Stimulated activated CD4-positive, alpha-beta T cell treated with anti-CD3 and anti-CD28 coated beads, TNF-alpha, amount 100 ng/mL, for 24 hours (primary cell): Measurements from ENCODE around the gene PPARGC1A.

ENCODE experiments used
- DNase-seq, 3 experiments: peaks; one replicate each; pipeline ENCODE4 v3.0.0-alpha.2; 2020; ENCODE audit warnings: low read depth in 3 of 3

The PPARGC1A gene

DNA sequence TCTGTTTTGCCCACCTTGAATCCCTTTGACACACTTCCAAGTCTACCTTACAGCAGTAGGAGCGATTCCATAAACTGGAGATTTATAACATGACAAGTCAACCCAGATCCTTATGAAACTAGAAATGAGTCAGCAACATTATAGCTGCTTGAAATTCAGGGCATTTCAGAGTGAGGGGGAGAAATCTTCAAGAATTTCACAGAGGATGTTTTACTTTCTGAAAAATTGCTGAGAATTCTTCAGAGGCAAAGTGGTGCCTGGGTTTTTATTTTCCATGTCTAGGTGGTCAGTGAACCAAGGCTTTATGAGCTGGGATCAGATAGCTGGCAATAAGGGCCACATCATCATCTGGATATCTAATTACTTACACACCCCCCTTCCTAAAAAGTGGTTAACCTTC, 119.8 kb downstream of the PPARGC1A start:
- DNase-seq, result no peak

DNA sequence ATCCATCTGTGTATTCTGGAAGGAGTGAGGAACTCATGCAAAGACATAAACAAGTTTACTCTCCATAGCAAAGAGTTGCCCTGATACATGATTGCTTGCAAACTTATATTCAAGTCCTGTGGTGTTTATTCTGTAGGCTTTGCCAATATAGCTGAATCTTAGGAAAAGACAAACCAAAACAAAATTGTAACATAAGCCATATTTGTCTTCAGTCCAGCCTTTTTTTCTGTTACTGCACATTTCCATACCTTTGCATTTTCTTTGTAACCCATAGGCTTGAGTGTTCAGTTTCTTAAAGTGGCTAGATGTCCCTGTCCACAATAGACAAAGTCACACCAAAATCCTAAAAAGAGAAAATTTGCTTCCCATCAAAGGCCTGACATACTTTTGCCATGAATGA, 120.4 kb downstream of the PPARGC1A start:
- DNase-seq, result no peak

DNA sequence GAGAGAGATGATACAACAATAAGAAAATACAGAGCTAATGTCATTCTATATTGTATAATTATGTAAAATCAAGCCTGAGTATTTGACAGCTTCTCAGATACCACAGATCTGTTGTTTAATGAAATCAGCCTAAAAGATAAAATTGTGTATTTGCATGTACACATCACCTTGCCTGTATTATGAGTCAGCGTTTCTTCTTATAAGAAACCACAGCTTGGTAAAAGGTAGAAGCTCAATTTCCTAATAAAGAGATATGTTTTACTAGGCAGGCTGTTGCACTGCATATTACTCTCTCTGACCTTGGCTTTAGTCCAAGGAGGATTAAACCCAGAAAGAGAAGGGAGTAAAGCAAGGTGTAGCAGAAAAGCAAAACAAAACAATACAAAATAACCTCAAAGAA, 121.3 kb downstream of the PPARGC1A start:
- DNase-seq, result no peak

DNA sequence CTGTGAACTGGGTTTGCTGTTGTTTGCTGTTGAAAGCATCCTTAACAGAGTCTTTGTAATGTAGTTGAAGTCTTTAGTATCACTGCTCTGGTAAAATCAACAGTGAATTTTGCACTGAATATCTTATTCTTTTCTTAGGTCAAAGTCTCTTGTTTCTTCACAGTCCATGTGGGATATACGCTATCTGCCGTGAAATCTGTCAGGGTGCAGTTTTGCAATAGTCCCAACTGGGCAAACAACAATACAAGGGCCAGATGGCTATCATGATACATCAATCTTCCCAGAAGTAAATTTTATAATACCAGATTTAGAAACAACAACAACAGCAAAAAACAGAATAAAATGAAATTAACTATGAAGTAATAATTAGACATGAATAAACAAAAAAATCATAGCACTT, 123.5 kb downstream of the PPARGC1A start:
- DNase-seq, result no peak

DNA sequence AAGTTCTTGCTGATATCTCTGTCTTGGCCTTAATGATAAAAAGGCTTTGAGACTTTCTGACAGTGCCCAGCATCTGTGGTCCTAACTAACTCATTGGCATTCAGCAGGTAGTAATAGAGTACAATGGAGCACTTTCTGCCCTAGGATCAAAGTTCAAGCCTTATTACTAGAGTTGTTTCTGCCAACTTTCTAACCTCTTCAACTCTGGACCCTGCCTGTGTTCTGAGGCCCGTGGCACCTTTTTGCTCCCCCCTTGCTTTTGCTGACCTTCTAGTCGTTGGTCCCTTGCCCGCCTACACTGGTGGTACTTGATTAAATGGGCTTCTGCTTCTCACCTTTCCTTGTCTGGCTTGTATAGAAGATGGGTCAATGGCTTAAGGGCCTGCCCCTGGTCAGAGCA, 126.3 kb downstream of the PPARGC1A start:
- no peak for DNase-seq

DNA sequence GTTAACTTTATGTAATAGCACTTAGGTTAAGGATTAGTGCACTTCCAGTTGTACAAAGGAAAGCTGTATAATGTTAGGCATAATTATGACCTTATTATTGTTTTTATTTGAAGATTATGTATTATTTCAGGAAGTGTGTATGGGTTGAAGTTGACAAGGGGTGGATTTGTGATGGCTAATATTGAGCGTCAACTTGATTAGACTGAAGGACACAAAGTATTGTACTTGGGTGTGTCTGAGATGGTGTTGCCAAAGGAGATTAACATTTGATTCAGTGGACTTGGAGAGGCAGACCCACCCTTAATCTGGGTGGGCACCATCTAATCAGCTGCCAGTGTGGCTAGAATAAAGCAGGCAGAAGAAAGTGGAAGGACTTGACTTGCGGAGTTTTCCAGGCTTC, 127.3 kb downstream of the PPARGC1A start:
- no peak for DNase-seq

DNA sequence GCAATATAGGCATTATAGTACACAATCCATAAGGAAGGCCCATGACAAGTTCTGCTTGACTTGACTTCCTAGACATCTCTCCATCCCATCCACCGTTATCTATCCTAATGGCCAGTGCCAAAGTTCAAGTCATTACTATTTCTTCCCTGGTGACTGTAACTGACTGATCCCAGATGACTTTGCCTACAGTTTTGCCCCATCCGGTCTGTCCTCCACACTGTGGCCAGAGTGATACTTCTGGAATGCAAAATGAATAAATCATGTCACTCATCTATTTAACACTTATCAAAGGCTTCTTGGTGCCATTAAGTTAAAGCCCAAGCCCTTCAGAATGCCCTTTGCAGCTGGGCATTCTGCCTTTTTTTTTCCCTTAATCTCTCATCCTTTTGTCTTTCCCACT, 130.8 kb downstream of the PPARGC1A start:
- no peak for DNase-seq

DNA sequence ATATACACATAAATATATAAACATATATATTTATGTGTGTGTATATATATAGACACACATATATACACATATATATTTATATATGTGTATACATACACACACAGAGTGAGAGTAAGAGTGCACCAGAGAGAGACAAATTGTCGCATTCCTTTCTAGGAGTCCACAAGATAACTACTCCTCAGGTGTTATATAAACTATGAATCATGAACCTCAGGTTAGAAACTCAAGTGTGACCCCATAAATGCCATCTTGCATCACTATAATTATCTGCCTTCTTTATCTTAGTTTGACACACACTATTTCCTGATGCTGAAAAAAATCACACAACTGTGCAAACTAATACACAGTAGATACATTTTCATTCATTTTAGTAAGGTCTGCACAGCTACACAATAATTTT, 135.2 kb downstream of the PPARGC1A start:
- no peak for DNase-seq

DNA sequence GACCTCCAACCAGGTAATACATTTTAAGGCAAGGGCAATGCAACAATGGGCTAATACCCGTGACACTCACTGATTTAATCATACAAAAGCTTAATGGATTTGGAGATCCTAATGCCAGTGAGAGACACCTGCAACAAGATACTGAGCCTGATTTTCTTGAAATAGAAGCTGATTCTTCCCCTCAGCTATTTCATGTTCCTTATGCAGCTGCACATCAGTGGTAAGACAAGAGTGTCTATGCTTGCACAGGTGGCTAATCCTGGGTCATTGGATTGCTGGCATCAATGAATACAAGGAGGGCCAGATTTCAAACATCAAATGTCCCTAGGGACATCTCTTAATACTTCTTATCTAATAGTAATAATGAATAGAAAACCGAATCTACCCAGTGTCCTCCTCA, 139.7 kb downstream of the PPARGC1A start:
- DNase-seq, result no peak

DNA sequence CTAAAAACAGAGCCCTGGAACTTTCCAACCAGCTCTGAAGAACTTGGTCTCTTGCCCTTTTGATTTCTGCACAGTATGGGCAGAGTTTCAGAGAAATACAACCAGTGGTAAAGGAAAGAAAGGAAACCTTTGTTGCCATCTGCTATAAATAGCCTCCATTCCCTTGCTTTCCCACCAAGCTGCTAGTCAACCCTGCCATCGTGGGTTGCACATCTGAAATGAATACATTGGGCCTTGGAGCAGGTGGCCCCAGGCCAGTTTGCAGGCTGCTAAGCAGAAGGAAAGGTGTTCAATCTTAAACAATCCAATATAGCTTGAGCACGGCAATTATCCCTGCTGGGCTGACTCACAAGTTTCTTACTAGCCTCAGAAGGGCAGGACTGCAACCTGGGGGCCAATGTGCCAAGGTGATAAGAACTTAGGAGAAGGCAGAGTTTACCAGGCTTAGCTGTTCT, 142.5 kb downstream of the PPARGC1A start:
- DNase-seq, result no peak

DNA sequence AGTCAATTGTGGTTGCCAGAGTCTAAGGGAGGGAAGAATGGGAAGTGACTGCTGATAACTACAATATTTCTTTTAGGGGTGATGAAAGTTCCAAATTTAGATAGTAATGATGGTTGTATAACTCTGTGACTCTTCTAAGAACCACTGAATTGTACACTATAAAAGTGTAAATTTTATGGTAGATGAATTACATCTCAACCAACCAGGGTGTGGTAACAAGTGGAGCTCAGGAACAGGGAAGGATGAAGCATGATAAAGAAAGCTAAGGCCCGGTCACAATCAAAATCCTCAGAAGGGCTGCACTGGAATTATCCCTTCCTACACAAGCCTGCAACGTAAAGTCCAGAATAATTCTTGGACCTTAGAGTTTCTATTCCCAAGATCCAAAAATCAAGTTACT, 143.2 kb downstream of the PPARGC1A start:
- no peak for DNase-seq

DNA sequence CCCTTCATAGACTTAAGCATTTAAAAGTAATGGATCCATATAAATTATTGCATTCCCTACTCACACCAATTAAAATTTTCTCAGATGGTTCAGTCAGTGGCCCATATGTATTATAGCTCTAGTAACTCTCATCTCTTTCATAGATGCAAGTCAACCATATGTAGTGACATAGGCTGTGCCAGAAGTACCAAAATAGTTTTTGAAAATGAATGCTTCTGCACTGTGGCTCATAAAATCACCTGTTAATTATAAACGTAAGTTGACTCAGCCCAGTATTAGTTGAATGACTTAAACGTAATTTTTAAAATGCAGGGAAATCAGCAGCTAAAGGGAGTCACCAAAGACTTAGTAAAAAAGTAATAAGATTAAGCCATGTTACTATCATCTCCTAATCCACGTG, 143.8 kb downstream of the PPARGC1A start:
- DNase-seq, result no peak

DNA sequence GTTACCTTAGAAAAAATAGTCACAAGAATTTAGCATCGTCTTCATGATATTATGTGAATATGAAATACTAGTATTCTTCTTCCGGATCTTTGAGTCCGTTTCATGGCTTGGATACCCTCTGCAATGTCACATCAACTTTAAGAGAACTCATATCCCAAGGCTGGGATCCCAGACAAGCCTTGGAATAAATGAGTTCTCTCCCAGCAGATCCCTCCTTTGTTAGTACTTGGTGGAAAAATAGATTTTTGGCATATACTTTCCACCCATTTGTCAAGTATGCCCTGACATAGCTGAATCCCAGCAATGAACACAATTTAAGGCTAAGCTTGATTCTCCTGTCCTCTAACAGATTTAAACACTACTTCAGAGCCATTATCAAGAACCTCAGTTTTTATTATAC, 144.5 kb downstream of the PPARGC1A start:
- DNase-seq, result no peak
